GM12892 (cell line): ENCODE data around the gene CDK11B.

Experiments used
- POLR2A ChIP-seq: IDR thresholded peaks from 2 replicates; pipeline ENCODE4 v1.6.1; 2011; ENCODE audit warnings: low read depth, low read length, control low read depth
- POLR2AphosphoS5 ChIP-seq: IDR thresholded peaks from 2 replicates; pipeline ENCODE4 v1.6.1; 2011; ENCODE audit warnings: low read depth, low read length, control low read depth
- TAF1 ChIP-seq: IDR thresholded peaks from 2 replicates; pipeline ENCODE4 v1.6.1; 2011; ENCODE audit warnings: low read depth, mild to moderate bottlenecking, control low read depth, low read length, borderline replicate concordance

- TF ChIP-seq POLR2A (no peak), POLR2AphosphoS5 (no peak), TAF1 (no peak)
Measured at GRCh38 chr1:1598720-1599029, 60.1 kb downstream of the CDK11B start.
